ENCODE results near the gene TMEM43. TPM values are rescaled to one million over a fixed set of nuclear protein-coding genes. Genes with fewer than 3 reads are reported as not detected.

The TMEM43 gene
- total RNA-seq, 2 donors from 2014 or later = 38.4 to 39.9 TPM

DNA sequence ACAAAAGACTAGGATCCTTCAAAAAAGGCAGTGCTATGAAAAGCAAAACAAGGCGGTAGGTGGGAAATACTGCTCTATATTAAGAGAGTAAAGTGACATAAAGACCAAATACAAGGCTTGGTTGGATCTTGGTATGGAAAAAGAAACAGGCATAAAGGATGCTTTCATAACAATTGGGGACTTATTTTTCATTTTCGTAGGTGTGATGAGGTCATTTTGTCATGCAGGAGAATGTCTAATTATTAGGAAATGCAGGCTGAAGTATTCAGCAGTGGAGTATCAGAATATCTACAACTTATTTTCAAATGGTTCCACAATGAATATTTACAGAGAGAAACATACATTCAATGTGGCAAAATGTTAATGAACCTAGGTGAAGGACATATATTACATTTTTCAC is 44.6 kb downstream of the TMEM43 start:
- H3K27me3 Mint-ChIP-seq (ENCODE audit: low read depth) = no peaks in the 10 kb centered on the region
- H3K4me3 Mint-ChIP-seq = no peak overlapping the region
- H3K27ac Mint-ChIP-seq = peak overlapping the region; percentile 89
- H3K9me3 Mint-ChIP-seq = no peaks in the 10 kb centered on the region
- peaks cover 29% of the 10 kb centered on the region for H3K4me1 Mint-ChIP-seq (ENCODE audit: low read depth)
- peaks cover 20 to 42% of the 10 kb centered on the region in 2 donors for H3K36me3 Mint-ChIP-seq (ENCODE audit: insufficient read depth in 2 of 2)
- DNase-seq (no peak), ATAC-seq (replicated peaks in 1 of 2) (no peak)

DNA sequence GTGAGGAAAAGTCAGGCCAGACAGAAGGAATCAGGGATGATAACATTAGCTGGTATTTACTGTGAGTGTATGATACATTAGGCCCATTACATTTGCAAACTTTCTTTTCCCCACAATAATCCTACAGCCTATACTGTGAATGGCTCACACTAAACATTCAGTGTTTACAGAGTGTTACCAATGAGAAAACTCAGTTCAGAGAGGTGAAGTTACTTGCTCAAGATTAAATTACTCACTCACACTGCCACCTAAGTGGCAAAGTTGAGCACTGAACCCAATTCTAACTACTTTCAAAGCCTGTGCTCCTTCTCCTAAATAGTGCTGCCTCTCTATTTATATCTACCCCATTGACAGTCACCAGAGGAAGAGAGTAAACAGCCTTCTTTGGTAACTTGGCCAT is 45.0 kb downstream of the TMEM43 start:
- peak overlapping the region; percentile 88 for H3K27ac Mint-ChIP-seq
- no peak overlapping the region for H3K4me3 Mint-ChIP-seq
- no peak for DNase-seq
- H3K27me3 Mint-ChIP-seq (ENCODE audit: low read depth) = no peaks in the 10 kb centered on the region
- peaks cover 33% of the 10 kb centered on the region for H3K4me1 Mint-ChIP-seq (ENCODE audit: low read depth)
- ATAC-seq (replicated peaks in 1 of 2) = peak in 1 of 2 donors; percentile 19
- H3K36me3 Mint-ChIP-seq (ENCODE audit: insufficient read depth in 2 of 2) = peaks cover 16 to 39% of the 10 kb centered on the region in 2 donors
- no peaks in the 10 kb centered on the region for H3K9me3 Mint-ChIP-seq

DNA sequence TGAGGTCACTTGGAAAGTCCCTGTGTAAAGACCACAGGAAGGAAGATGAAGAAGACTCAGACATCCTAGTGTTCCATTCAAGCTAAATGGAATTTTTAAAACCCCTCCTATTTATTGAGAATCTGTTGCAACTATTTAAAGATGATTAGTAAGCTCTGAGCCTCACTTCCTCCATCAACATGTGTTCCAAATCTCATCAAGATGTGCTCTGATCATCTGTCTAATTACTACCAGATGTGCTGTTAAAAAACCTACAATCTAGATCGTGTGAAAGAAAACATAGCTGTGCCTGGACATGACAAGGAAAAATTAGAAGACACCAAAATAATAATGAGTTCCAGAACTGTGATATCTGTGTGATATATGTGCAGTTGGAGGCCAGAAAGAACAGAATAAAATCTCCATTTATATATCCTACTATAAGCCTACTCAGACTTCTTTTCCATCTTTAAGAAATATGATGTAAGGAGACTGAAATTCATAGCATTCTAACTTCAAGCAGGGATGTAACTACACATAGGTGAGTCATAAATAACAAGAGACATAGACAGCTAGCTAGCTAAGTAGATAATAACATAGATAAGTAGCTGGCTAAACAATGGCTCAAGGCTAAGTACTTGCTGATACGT is 45.8 kb downstream of the TMEM43 start:
- ATAC-seq (replicated peaks in 1 of 2) = no peak
- no peaks in the 10 kb centered on the region for H3K9me3 Mint-ChIP-seq
- DNase-seq = no peak
- H3K27ac Mint-ChIP-seq = peak overlapping the region; percentile 88
- no peaks in the 10 kb centered on the region for H3K27me3 Mint-ChIP-seq (ENCODE audit: low read depth)
- no peak overlapping the region for H3K4me3 Mint-ChIP-seq
- peaks cover 16 to 36% of the 10 kb centered on the region in 2 donors for H3K36me3 Mint-ChIP-seq (ENCODE audit: insufficient read depth in 2 of 2)
- H3K4me1 Mint-ChIP-seq (ENCODE audit: low read depth) = peaks cover 41% of the 10 kb centered on the region

DNA sequence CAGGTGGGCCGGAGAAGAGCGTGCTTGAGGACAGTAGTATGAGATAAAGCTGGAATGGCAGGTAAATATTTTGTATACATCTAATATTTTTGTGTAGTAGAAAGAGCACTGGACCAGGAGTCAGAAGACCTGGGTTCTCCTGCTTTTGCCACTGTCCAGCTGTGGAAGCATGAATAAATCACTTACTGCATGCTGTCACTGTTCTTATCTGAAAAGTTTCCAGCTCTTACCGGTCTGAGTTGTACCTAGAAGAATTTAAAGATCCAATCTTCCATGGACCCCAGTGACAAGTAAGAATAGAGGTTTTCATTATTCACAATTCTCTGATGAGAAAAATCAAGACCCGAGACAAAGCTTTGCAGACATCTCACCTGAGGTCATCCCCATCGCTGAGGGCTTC is 47.6 kb downstream of the TMEM43 start:
- Mint-ChIP-seq H3K4me1 (ENCODE audit: low read depth) (peaks cover 59% of the 10 kb centered on the region), H3K27me3 (ENCODE audit: low read depth) (no peaks in the 10 kb centered on the region), H3K4me3 (no peak overlapping the region), H3K36me3 (ENCODE audit: insufficient read depth in 2 of 2) (peaks cover 12 to 29% of the 10 kb centered on the region in 2 donors), H3K27ac (no peak overlapping the region), H3K9me3 (no peaks in the 10 kb centered on the region)
- ATAC-seq (replicated peaks in 1 of 2) (no peak), DNase-seq (no peak)

DNA sequence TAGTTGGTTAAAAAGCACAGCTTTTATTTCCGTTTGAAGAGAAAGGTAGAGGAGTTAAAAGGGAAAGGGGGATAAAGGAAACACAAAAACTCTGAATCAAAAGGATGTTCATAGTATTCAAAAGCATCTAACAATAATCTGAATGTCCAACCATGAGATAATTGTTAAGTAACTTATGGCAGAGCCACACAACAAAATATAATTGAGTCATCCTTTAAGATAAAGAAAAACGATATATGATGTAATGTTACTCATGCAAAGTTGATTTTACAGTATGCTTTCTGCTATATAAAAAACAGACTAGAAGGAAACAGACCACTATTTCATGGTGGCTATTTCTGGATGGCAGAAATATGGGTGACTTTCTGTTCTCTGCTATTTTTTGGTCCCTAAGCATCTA is 49.6 kb downstream of the TMEM43 start:
- H3K4me3 Mint-ChIP-seq = peak overlapping the region; percentile 53 to 67
- peaks cover 63% of the 10 kb centered on the region for H3K4me1 Mint-ChIP-seq (ENCODE audit: low read depth)
- peaks cover 15 to 19% of the 10 kb centered on the region in 2 donors for H3K36me3 Mint-ChIP-seq (ENCODE audit: insufficient read depth in 2 of 2)
- H3K9me3 Mint-ChIP-seq = no peaks in the 10 kb centered on the region
- DNase-seq (no peak), ATAC-seq (replicated peaks in 1 of 2) (no peak)
- no peaks in the 10 kb centered on the region for H3K27me3 Mint-ChIP-seq (ENCODE audit: low read depth)
- H3K27ac Mint-ChIP-seq = peak overlapping the region; percentile 17

DNA sequence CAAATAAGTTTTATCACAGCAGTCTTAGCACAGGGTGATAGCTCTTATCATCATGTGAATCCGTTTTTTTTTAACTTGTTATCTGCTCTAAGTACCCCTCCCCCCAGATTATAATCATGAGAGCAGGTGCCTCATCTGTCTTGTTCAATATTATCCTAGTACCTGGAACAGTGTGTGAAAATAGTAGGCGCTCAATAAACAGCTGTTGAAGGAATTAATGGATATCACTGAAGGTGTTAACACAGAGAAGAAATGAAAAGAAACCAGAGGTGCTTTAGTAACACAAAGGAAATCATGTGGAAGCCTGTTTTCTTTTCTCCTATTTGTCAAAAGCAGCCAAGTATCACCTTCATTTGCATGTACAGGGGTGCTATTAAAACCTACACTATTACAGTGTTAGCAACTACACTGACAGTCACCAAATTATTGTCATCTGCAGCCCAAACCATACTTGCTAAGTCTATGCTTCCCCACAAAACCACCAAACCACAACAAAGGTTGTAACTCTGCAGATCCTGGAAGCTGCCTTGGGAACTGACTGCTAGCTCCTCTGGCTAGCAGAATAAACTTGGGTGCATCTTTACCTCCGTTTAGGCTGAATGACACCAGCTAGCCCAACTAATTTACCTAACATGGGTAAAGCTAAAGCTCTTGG is 50.7 kb downstream of the TMEM43 start:
- peak overlapping the region; percentile 53 to 67 for H3K4me3 Mint-ChIP-seq
- peak; percentile 39 to 52 for ATAC-seq (replicated peaks in 1 of 2)
- H3K27ac Mint-ChIP-seq = peak overlapping the region; percentile 7
- peaks cover 14 to 15% of the 10 kb centered on the region in 2 donors for H3K36me3 Mint-ChIP-seq (ENCODE audit: insufficient read depth in 2 of 2)
- DNase-seq = peak; percentile 58 to 64
- H3K9me3 Mint-ChIP-seq = no peaks in the 10 kb centered on the region
- H3K27me3 Mint-ChIP-seq (ENCODE audit: low read depth) = no peaks in the 10 kb centered on the region
- peaks cover 67% of the 10 kb centered on the region for H3K4me1 Mint-ChIP-seq (ENCODE audit: low read depth)

DNA sequence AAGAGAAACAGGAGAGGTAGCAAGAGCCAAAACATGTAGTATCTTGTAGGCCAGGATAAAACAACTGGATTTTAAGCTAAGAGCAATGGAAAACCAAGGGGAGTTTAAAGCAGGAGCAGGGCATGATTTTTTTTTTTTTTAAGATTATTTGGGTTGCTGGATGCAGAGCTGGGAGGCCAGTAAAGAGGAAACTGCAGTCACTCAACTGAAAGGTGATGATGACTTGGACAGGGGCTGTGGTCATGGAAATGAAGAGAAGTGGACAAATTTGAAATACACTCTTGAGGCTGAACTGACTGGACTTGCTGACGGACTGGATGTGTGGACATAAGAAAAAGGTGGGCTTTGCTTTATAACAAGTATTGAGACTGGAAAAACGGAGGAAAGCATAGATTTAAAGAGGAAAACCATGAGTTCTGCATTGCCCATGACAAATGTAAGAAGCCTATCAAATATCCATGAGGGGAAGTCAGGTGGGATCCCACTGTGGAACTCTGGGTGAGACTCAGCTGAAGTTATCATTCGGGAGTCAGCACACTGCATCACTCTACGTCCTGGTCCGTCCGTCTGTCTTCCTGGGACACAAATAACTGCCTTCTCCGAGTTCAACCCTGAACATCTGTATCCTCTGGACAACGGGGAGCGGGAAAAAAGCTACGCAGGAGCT is 52.9 kb downstream of the TMEM43 start:
- DNase-seq (peak in 1 of 2 donors; percentile 5), ATAC-seq (replicated peaks in 1 of 2) (peak in 1 of 2 donors; percentile 2)
- Mint-ChIP-seq H3K9me3 (no peaks in the 10 kb centered on the region), H3K27ac (peak overlapping the region; percentile 90), H3K36me3 (ENCODE audit: insufficient read depth in 2 of 2) (peaks cover 7 to 10% of the 10 kb centered on the region in 2 donors), H3K4me1 (ENCODE audit: low read depth) (peaks cover 64% of the 10 kb centered on the region), H3K27me3 (ENCODE audit: low read depth) (no peaks in the 10 kb centered on the region), H3K4me3 (peak overlapping the region; percentile 89 to 91)

DNA sequence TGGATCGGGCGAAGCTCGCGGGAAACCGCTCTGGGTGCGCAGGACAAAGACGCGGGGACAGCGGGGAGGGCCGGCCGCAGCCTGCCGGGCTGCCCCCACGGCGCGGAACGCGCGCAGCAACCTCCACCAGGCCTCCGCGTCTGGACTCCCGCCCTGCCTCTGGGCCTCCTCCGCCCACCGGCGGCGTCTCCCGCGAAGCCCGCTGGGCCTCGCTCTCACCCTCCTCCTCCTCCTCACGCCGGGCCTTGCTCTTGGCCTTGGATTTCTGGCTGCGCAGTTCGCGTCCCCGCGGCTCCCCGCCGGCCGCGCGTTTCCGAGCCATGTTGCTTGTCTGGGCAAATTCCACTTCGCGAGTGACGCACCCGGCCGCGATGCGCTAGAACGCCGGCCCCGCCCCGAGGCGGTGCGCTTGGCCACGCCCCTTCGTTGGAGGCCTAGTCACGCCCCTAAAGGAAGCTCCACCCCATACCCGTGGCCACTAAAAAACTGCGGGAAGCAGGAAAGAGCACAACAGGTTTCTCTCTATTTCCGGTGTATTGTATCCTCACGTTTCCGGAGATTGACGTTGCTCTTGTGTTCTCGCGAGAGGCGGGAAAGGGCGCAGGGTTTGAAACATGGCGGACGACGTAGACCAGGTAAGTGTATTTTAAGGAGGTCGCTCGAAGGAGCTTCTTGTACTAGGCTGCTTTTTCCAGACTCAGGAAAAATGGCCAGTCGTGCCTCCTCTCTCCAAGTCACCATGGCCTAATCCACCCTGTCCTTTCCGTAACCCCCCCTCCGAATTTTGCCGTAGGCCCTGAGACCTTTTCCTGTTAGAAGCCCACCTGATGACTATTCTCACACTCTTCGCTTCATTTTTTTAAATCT is 53.6 kb downstream of the TMEM43 start, which contains the start of the genes LSM3 and XPC:
Gene LSM3 (plus strand): TSS at position 571 of the 867 bp plus-strand sequence. CDS start 44 bp downstream, at position 615.
Gene XPC (minus strand): TSS at position 355 of the 867 bp plus-strand sequence. CDS start 33 bp downstream, at position 322.
- H3K27me3 Mint-ChIP-seq (ENCODE audit: low read depth) = no peaks in the 10 kb centered on the region
- ATAC-seq (replicated peaks in 1 of 2) (peak; percentile 94 to 95), DNase-seq (peak; percentile 96 to 98)
- peak within 1 kb of the TSS; percentile 89 to 91 for H3K4me3 Mint-ChIP-seq
- H3K36me3 Mint-ChIP-seq (ENCODE audit: insufficient read depth in 2 of 2) = peaks cover 8 to 11% of the 10 kb centered on the region in 2 donors
- H3K4me1 Mint-ChIP-seq (ENCODE audit: low read depth) = peaks cover 67% of the 10 kb centered on the region
- H3K9me3 Mint-ChIP-seq = no peaks in the 10 kb centered on the region
- H3K27ac Mint-ChIP-seq = peak within 1 kb of the TSS; percentile 98

DNA sequence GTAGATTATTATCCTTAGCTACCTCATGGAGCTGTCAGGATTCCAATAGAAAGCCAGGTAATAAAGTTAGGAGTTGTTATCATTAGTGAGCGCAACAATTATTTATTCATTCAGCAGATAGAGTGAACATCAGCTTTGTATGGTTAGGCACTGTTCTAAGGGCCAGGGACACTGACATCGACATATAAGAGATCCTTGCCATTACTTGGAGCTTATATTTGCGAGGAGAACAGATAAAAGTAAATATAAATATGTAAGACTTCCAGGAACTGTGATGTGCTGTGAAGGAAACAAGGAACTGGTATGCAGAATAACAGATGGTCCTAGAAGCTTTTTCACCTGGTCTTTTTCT is 54.2 kb downstream of the TMEM43 start:
- H3K4me1 Mint-ChIP-seq (ENCODE audit: low read depth) = peaks cover 68% of the 10 kb centered on the region
- no peak for ATAC-seq (replicated peaks in 1 of 2)
- peaks cover 8 to 12% of the 10 kb centered on the region in 2 donors for H3K36me3 Mint-ChIP-seq (ENCODE audit: insufficient read depth in 2 of 2)
- H3K9me3 Mint-ChIP-seq = no peaks in the 10 kb centered on the region
- H3K27me3 Mint-ChIP-seq (ENCODE audit: low read depth) = no peaks in the 10 kb centered on the region
- H3K4me3 Mint-ChIP-seq = peak overlapping the region; percentile 89 to 91
- peak overlapping the region; percentile 98 for H3K27ac Mint-ChIP-seq
- DNase-seq = no peak

DNA sequence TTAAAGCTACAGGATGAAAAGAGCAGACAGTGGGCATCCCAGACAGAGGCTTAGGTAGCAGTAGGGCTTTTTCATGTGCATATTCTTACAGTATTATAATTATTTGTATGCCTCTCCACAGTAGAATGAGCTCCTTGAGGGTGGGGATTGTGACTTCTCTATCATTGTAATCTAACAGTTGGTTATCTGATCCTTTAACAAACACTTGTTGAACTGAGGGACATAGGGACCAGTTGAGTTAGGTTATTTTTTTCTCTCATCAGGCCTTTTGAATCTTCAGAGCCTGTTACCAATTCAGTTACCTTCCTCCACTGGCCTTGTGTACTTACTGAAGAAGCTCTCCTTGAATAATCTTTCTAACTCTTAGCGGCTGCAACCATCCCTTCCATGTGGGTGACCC is 54.9 kb downstream of the TMEM43 start:
- H3K27me3 Mint-ChIP-seq (ENCODE audit: low read depth) = no peaks in the 10 kb centered on the region
- peaks cover 8 to 12% of the 10 kb centered on the region in 2 donors for H3K36me3 Mint-ChIP-seq (ENCODE audit: insufficient read depth in 2 of 2)
- DNase-seq (no peak), ATAC-seq (replicated peaks in 1 of 2) (no peak)
- H3K27ac Mint-ChIP-seq = peak overlapping the region; percentile 98
- peaks cover 61% of the 10 kb centered on the region for H3K4me1 Mint-ChIP-seq (ENCODE audit: low read depth)
- H3K9me3 Mint-ChIP-seq = no peaks in the 10 kb centered on the region
- H3K4me3 Mint-ChIP-seq = peak overlapping the region; percentile 89 to 91

DNA sequence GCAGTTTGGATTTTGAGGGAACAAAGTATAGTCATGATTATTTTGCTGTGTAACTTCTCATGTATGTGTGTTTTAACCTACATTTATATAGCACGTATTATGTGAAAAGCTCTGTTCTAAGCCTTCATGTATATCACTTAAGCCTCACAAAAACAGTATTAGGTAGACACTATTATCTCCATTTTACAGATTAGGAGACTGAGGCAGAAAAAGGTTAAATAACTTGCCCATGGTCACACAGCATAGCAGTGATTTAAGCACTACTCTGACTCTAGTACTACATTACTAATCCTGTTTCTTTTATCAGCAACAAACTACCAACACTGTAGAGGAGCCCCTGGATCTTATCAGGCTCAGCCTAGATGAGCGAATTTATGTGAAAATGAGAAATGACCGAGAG is 56.4 kb downstream of the TMEM43 start:
- Mint-ChIP-seq H3K9me3 (no peaks in the 10 kb centered on the region), H3K27me3 (ENCODE audit: low read depth) (no peaks in the 10 kb centered on the region), H3K36me3 (ENCODE audit: insufficient read depth in 2 of 2) (peaks cover 11 to 12% of the 10 kb centered on the region in 2 donors), H3K4me3 (peak overlapping the region in 1 of 2 donors; percentile 22), H3K4me1 (ENCODE audit: low read depth) (peaks cover 46% of the 10 kb centered on the region), H3K27ac (no peak overlapping the region)
- ATAC-seq (replicated peaks in 1 of 2) = no peak
- no peak for DNase-seq

DNA sequence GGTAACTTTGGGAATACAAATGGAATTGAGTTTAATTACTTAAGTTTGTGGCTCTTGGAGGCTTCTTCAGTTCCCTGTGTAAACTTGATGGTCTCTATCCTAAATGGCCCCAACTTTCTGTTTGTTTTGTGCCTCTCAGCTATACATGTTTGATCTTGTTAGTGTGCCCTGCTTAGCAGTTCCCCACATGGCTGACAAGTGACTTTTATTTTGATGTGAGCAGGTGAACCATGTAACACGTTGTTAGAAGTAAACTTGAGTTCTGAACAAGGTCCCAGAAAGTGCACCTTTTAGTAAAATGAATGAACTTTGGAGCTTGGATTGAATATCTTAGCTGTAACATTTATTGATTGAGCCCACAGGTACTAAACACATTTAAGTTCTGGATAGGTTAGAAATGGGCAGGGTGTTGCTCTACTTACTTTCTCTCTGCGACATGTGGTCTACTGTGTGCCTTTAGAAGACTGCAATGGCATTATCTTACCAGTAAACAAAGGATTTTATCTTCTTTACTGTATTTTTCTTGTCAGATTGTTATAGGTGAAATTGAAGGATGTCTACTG is 58.2 kb downstream of the TMEM43 start:
- DNase-seq = no peak
- Mint-ChIP-seq H3K27ac (peak overlapping the region; percentile 61), H3K4me1 (ENCODE audit: low read depth) (peaks cover 44% of the 10 kb centered on the region), H3K4me3 (no peak overlapping the region), H3K36me3 (ENCODE audit: insufficient read depth in 2 of 2) (peaks cover 7 to 18% of the 10 kb centered on the region in 2 donors), H3K27me3 (ENCODE audit: low read depth) (no peaks in the 10 kb centered on the region), H3K9me3 (no peaks in the 10 kb centered on the region)
- no peak for ATAC-seq (replicated peaks in 1 of 2)

Data from activated T-cell treated with anti-CD3 and anti-CD28 coated beads, Interleukin-2, amount 50 U/mL, for 72 hours (primary cell).